Testis (tissue), 2 donors: ENCODE data around the gene MAPK12.

Experiments
- CTCF ChIP-seq, 3 experiments: fragments of 450-650 bp in 2 of 3; fragments of 200-600 bp in 1 of 3; sonication (generic) in 1 of 3; IDR thresholded peaks; one replicate each; pipeline ENCODE4 v1.5.1; 2016 to 2019; ENCODE audit warnings: antibody characterized with exemption in 3 of 3, mild to moderate bottlenecking in 2 of 3, moderate library complexity in 1 of 3
- POLR2A ChIP-seq: fragments of 450-650 bp; IDR thresholded peaks from one replicate; pipeline ENCODE4 v1.6.1; 2017; ENCODE audit warnings: antibody characterized with exemption, mild to moderate bottlenecking, moderate library complexity

- TF ChIP-seq CTCF (IDR thresholded peaks at IDR 0.05) = no peak
- TF ChIP-seq POLR2A = no peak
Measured at GRCh38 chr22:50299785-50300619, 38.5 kb upstream of the MAPK12 start.
